Effector memory CD8-positive, alpha-beta T cell (primary cell): ENCODE data around the gene ZFX.

Experiments used
- ATAC-seq: fragments of 150-1000 bp; cut with Tn5 transposase; replicated peaks from 2 replicates; pipeline ENCODE4 v1.10.0; 2021; ENCODE audit warnings: mild to moderate bottlenecking, moderate library complexity
- DNase-seq, 3 experiments: peaks; one replicate each; pipeline ENCODE4 v3.0.0; 2021
- H3K27ac Mint-ChIP-seq, 2 donors: one replicate each; pipeline ENCODE4 v1.8.0; 2022; ENCODE audit warnings: mild to moderate bottlenecking in 2 of 2, mixed read lengths in 2 of 2, moderate library complexity in 2 of 2
- H3K27me3 Mint-ChIP-seq, 2 donors: one replicate each; pipeline ENCODE4 v1.8.0; 2022; ENCODE audit warnings: mixed read lengths in 2 of 2
- H3K36me3 Mint-ChIP-seq: one replicate; pipeline ENCODE4 v1.8.0; 2022; ENCODE audit warnings: mild to moderate bottlenecking, moderate library complexity, mixed read lengths; ENCODE audit not compliant: insufficient read depth
- H3K4me1 Mint-ChIP-seq, 2 donors: one replicate each; pipeline ENCODE4 v1.8.0; 2022; ENCODE audit warnings: low read depth in 2 of 2, mixed read lengths in 2 of 2
- H3K4me3 Mint-ChIP-seq, 2 donors: one replicate each; pipeline ENCODE4 v1.8.0; 2022; ENCODE audit warnings: mild to moderate bottlenecking in 2 of 2, mixed read lengths in 2 of 2, moderate library complexity in 2 of 2
- H3K9me3 Mint-ChIP-seq, 2 donors: one replicate each; pipeline ENCODE4 v1.8.0; 2022; ENCODE audit warnings: mixed read lengths in 2 of 2

Gene ZFX

GRCh38 chrX:24190500-24191156 lies 41.1 kb downstream of the ZFX start:
- Mint-ChIP-seq H3K4me1 (peaks cover 25 to 60% of the 10 kb centered on the region in 2 donors), H3K27ac (peak overlapping the region in 1 of 2 donors; percentile 66), H3K4me3 (peak overlapping the region in 1 of 2 donors; percentile 31), H3K27me3 (no peaks in the 10 kb centered on the region), H3K9me3 (no peaks in the 10 kb centered on the region), H3K36me3 (peaks cover 7% of the 10 kb centered on the region)
- DNase-seq (no peak), ATAC-seq (no peak)

GRCh38 chrX:24196509-24196908 lies 47.0 kb downstream of the ZFX start:
- H3K4me1 Mint-ChIP-seq = peaks cover 22 to 48% of the 10 kb centered on the region in 2 donors
- DNase-seq (no peak), ATAC-seq (no peak)
- peak overlapping the region in 1 of 2 donors; percentile 74 for H3K27ac Mint-ChIP-seq
- H3K4me3 Mint-ChIP-seq = peak overlapping the region in 1 of 2 donors; percentile 40
- peaks cover 15% of the 10 kb centered on the region for H3K36me3 Mint-ChIP-seq
- no peaks in the 10 kb centered on the region for H3K9me3 Mint-ChIP-seq
- H3K27me3 Mint-ChIP-seq = no peaks in the 10 kb centered on the region

- H3K4me3 Mint-ChIP-seq = no peak overlapping the region
- peaks cover 16% of the 10 kb centered on the region for H3K36me3 Mint-ChIP-seq
- H3K27ac Mint-ChIP-seq = peak overlapping the region; percentile 11 to 75
- no peak for ATAC-seq
- no peaks in the 10 kb centered on the region for H3K9me3 Mint-ChIP-seq
- no peaks in the 10 kb centered on the region for H3K27me3 Mint-ChIP-seq
- no peak for DNase-seq
- peaks cover 32 to 53% of the 10 kb centered on the region in 2 donors for H3K4me1 Mint-ChIP-seq
Measured at GRCh38 chrX:24198101-24198500, 48.6 kb downstream of the ZFX start.

GRCh38 chrX:24200133-24200532 lies 50.6 kb downstream of the ZFX start:
- Mint-ChIP-seq H3K4me3 (peak overlapping the region; percentile 1 to 54), H3K9me3 (no peaks in the 10 kb centered on the region), H3K36me3 (peaks cover 14% of the 10 kb centered on the region), H3K27me3 (no peaks in the 10 kb centered on the region), H3K4me1 (peaks cover 36 to 47% of the 10 kb centered on the region in 2 donors), H3K27ac (peak overlapping the region; percentile 25 to 90)
- ATAC-seq (no peak), DNase-seq (no peak)

- ATAC-seq (no peak), DNase-seq (no peak)
- Mint-ChIP-seq H3K27ac (peak overlapping the region in 1 of 2 donors; percentile 90), H3K4me1 (peaks cover 35 to 43% of the 10 kb centered on the region in 2 donors), H3K4me3 (no peak overlapping the region), H3K36me3 (peaks cover 13% of the 10 kb centered on the region), H3K9me3 (no peaks in the 10 kb centered on the region), H3K27me3 (no peaks in the 10 kb centered on the region)
Measured at GRCh38 chrX:24201216-24201615, 51.7 kb downstream of the ZFX start.

GRCh38 chrX:24202465-24203031 lies 53.0 kb downstream of the ZFX start:
- H3K27ac Mint-ChIP-seq = peak overlapping the region; percentile 73 to 90
- DNase-seq (no peak), ATAC-seq (no peak)
- peak overlapping the region in 1 of 2 donors; percentile 25 for H3K4me3 Mint-ChIP-seq
- peaks cover 17% of the 10 kb centered on the region for H3K36me3 Mint-ChIP-seq
- peaks cover 32 to 38% of the 10 kb centered on the region in 2 donors for H3K4me1 Mint-ChIP-seq
- H3K27me3 Mint-ChIP-seq = no peaks in the 10 kb centered on the region
- no peaks in the 10 kb centered on the region for H3K9me3 Mint-ChIP-seq

- Mint-ChIP-seq H3K9me3 (no peaks in the 10 kb centered on the region), H3K4me1 (peaks cover 32 to 38% of the 10 kb centered on the region in 2 donors), H3K27me3 (no peaks in the 10 kb centered on the region), H3K4me3 (peak overlapping the region in 1 of 2 donors; percentile 50), H3K36me3 (peaks cover 24% of the 10 kb centered on the region), H3K27ac (peak overlapping the region; percentile 73 to 90)
- ATAC-seq (no peak), DNase-seq (no peak)
Measured at GRCh38 chrX:24203072-24203808, 53.7 kb downstream of the ZFX start.

- H3K27ac Mint-ChIP-seq = peak overlapping the region in 1 of 2 donors; percentile 49
- no peak for DNase-seq
Measured at GRCh38 chrX:24204331-24204730, 54.8 kb downstream of the ZFX start.

GRCh38 chrX:24204958-24205357 lies 55.4 kb downstream of the ZFX start:
- no peaks in the 10 kb centered on the region for H3K27me3 Mint-ChIP-seq
- H3K36me3 Mint-ChIP-seq = peaks cover 31% of the 10 kb centered on the region
- ATAC-seq = no peak
- peak overlapping the region in 1 of 2 donors; percentile 49 for H3K27ac Mint-ChIP-seq
- no peaks in the 10 kb centered on the region for H3K9me3 Mint-ChIP-seq
- DNase-seq = no peak
- peaks cover 24 to 28% of the 10 kb centered on the region in 2 donors for H3K4me1 Mint-ChIP-seq
- H3K4me3 Mint-ChIP-seq = no peak overlapping the region

More at GRCh38 chrX:24204331-24204730, 54.8 kb downstream of the ZFX start:
- no peak overlapping the region for H3K4me3 Mint-ChIP-seq
- no peak for ATAC-seq
- H3K4me1 Mint-ChIP-seq = peaks cover 26 to 31% of the 10 kb centered on the region in 2 donors
- no peaks in the 10 kb centered on the region for H3K9me3 Mint-ChIP-seq
- peaks cover 29% of the 10 kb centered on the region for H3K36me3 Mint-ChIP-seq
- H3K27me3 Mint-ChIP-seq = no peaks in the 10 kb centered on the region

- peaks cover 8 to 11% of the 10 kb centered on the region in 2 donors for H3K4me1 Mint-ChIP-seq
- no peaks in the 10 kb centered on the region for H3K9me3 Mint-ChIP-seq
- no peak overlapping the region for H3K27ac Mint-ChIP-seq
- no peaks in the 10 kb centered on the region for H3K27me3 Mint-ChIP-seq
- H3K4me3 Mint-ChIP-seq = no peak overlapping the region
- no peak for ATAC-seq
- no peak for DNase-seq
- peaks cover 36% of the 10 kb centered on the region for H3K36me3 Mint-ChIP-seq
Measured at GRCh38 chrX:24207826-24208225, 58.3 kb downstream of the ZFX start.

GRCh38 chrX:24208496-24209240 lies 59.1 kb downstream of the ZFX start:
- no peak overlapping the region for H3K4me3 Mint-ChIP-seq
- DNase-seq = no peak
- no peaks in the 10 kb centered on the region for H3K27me3 Mint-ChIP-seq
- peaks cover 34% of the 10 kb centered on the region for H3K36me3 Mint-ChIP-seq
- H3K9me3 Mint-ChIP-seq = no peaks in the 10 kb centered on the region
- H3K4me1 Mint-ChIP-seq = peaks cover 3 to 4% of the 10 kb centered on the region in 2 donors
- no peak overlapping the region for H3K27ac Mint-ChIP-seq
- no peak for ATAC-seq

GRCh38 chrX:24210190-24210589 lies 60.7 kb downstream of the ZFX start:
- Mint-ChIP-seq H3K4me3 (no peak overlapping the region), H3K4me1 (no peaks in the 10 kb centered on the region), H3K27me3 (no peaks in the 10 kb centered on the region), H3K9me3 (no peaks in the 10 kb centered on the region), H3K27ac (peak overlapping the region in 1 of 2 donors; percentile 54), H3K36me3 (peaks cover 33% of the 10 kb centered on the region)
- DNase-seq (no peak), ATAC-seq (no peak)

- H3K27ac Mint-ChIP-seq = no peak overlapping the region
- H3K27me3 Mint-ChIP-seq = no peaks in the 10 kb centered on the region
- DNase-seq = no peak
- no peak for ATAC-seq
- H3K36me3 Mint-ChIP-seq = peaks cover 10% of the 10 kb centered on the region
- H3K4me1 Mint-ChIP-seq = no peaks in the 10 kb centered on the region
- H3K9me3 Mint-ChIP-seq = no peaks in the 10 kb centered on the region
- H3K4me3 Mint-ChIP-seq = no peak overlapping the region
Measured at GRCh38 chrX:24214568-24214967, 65.0 kb downstream of the ZFX start.
